Naive thymus-derived CD4-positive, alpha-beta T cell (primary cell): Measurements from ENCODE around the gene GALNT13. TPM values are rescaled to one million over a fixed set of nuclear protein-coding genes. Genes with fewer than 3 reads are reported as not detected.

Experiments
- ATAC-seq: fragments of 150-1000 bp; cut with Tn5 transposase; 2 replicates; pipeline ENCODE4 v1.10.0; 2021; ENCODE audit warnings: mild to moderate bottlenecking, moderate library complexity
- CTCF ChIA-PET: fragments of 350-600 bp; sonication (Branson Sonifier 250); formaldehyde crosslinking; loops from one replicate; lab custom pipeline; 2021; ENCODE audit warnings: antibody characterized with exemption; lab: Charles Lee
- POLR2A ChIA-PET: fragments of 350-600 bp; sonication (Branson Sonifier 250); formaldehyde crosslinking; loops from one replicate; lab custom pipeline; 2021; ENCODE audit warnings: antibody characterized with exemption, inconsistent platforms; lab: Charles Lee
- DNase-seq, 9 donors: peaks; one replicate each; pipeline versions ENCODE4 v3.0.0 to v3.0.0-alpha.2; 2020 to 2022; ENCODE audit warnings: mixed read lengths in 1 of 9
- H3K27ac ChIP-seq: one replicate; pipeline ENCODE4 v1.7.0; 2013; ENCODE audit warnings: mild to moderate bottlenecking, low read depth, low read length, moderate library complexity
- H3K27me3 ChIP-seq, 2 donors: one replicate each; pipeline ENCODE4 v1.7.0; 2013; ENCODE audit warnings: low read length in 2 of 2, mild to moderate bottlenecking in 2 of 2, moderate library complexity in 2 of 2; ENCODE audit not compliant: control insufficient read depth in 2 of 2, insufficient read depth in 2 of 2
- H3K36me3 ChIP-seq, 3 experiments: 1 replicate in 2 of 3; 2 replicates in 1 of 3; pipeline ENCODE4 v1.7.0; 2013; ENCODE audit warnings: low read length in 3 of 3, mild to moderate bottlenecking in 3 of 3, moderate library complexity in 1 of 3; ENCODE audit not compliant: insufficient read depth in 3 of 3, control insufficient read depth in 2 of 3
- H3K4me1 ChIP-seq, 2 donors: one replicate each; pipeline ENCODE4 v1.7.0; 2013; ENCODE audit warnings: low read length in 2 of 2, mild to moderate bottlenecking in 2 of 2, moderate library complexity in 1 of 2; ENCODE audit not compliant: control insufficient read depth in 2 of 2, insufficient read depth in 2 of 2
- H3K4me3 ChIP-seq: 2 replicates; pipeline ENCODE4 v1.7.0; 2013; ENCODE audit warnings: mild to moderate bottlenecking, low read length
- H3K9me3 ChIP-seq, 3 experiments: 1 replicate in 2 of 3; 2 replicates in 1 of 3; pipeline ENCODE4 v1.7.0; 2013; ENCODE audit warnings: low read length in 3 of 3; ENCODE audit not compliant: control insufficient read depth in 2 of 3
- H3K27ac Mint-ChIP-seq, 9 donors: one replicate each; pipeline ENCODE4 v1.8.0; 2020 to 2022; ENCODE audit warnings: mixed read lengths in 9 of 9, mild to moderate bottlenecking in 8 of 9, moderate library complexity in 5 of 9, inconsistent platforms in 2 of 9
- H3K27me3 Mint-ChIP-seq, 5 donors: one replicate each; pipeline ENCODE4 v1.8.0; 2021 to 2022; ENCODE audit warnings: mixed read lengths in 5 of 5, mild to moderate bottlenecking in 1 of 5
- H3K36me3 Mint-ChIP-seq, 5 donors: one replicate each; pipeline ENCODE4 v1.8.0; 2020 to 2022; ENCODE audit warnings: mixed read lengths in 5 of 5, mild to moderate bottlenecking in 3 of 5, inconsistent platforms in 1 of 5
- H3K4me1 Mint-ChIP-seq, 7 donors: one replicate each; pipeline ENCODE4 v1.8.0; 2020 to 2022; ENCODE audit warnings: mixed read lengths in 7 of 7, mild to moderate bottlenecking in 3 of 7, inconsistent platforms in 1 of 7
- H3K4me3 Mint-ChIP-seq, 10 donors: one replicate each; pipeline ENCODE4 v1.8.0; 2020 to 2022; ENCODE audit warnings: mild to moderate bottlenecking in 10 of 10, mixed read lengths in 10 of 10, moderate library complexity in 6 of 10, inconsistent platforms in 2 of 10
- H3K9me3 Mint-ChIP-seq, 11 donors: one replicate each; pipeline ENCODE4 v1.8.0; 2020 to 2022; ENCODE audit warnings: mixed read lengths in 11 of 11, mild to moderate bottlenecking in 4 of 11, inconsistent platforms in 1 of 11, moderate library complexity in 1 of 11
- intact Hi-C, 2 donors: fragments of 100-400 bp; cut with micrococcal nuclease; formaldehyde crosslinking; loops; one replicate each; pipeline ENCODE4 v1.15.1; 2023
- polyA plus RNA-seq, 2 donors: library from polyadenylated mRNA; unstranded; fragments of 300-500 nt; fragmentation: Illumina TruSeq; gene quantifications; one replicate each; pipeline ENCODE4 v1.2.3, GENCODE V29; 2021
- total RNA-seq, 6 experiments: library from RNA in 5 of 6; stranded (reverse) in 5 of 6; gene quantifications; 1 replicate in 5 of 6; 2 replicates in 1 of 6; pipeline ENCODE4 v1.2.3 and lab custom pipeline; 2021 to 2026

GALNT13 gene
- total and polyA plus RNA-seq, 7 experiments from 2014 or later = 0.44 TPM; not detected in 6

- Mint-ChIP-seq H3K9me3 (peaks cover 0 to 20% (median 6%) of the 10 kb centered on the region in 11 donors), H3K4me1 (no peaks in the 10 kb centered on the region)
- CTCF ChIA-PET = no interaction called here
Observed at GRCh38 chr2:154293864-154294263, 422.1 kb downstream of the GALNT13 start.

GRCh38 chr2:154306266-154306970 is 434.7 kb downstream of the GALNT13 start:
- no peak overlapping the region for H3K27ac ChIP-seq
- DNase-seq (no peak), ATAC-seq (no peak)
- Mint-ChIP-seq H3K4me1 (no peaks in the 10 kb centered on the region), H3K27ac (no peak overlapping the region), H3K36me3 (no peaks in the 10 kb centered on the region), H3K4me3 (no peak overlapping the region), H3K27me3 (no peaks in the 10 kb centered on the region), H3K9me3 (peaks cover 0 to 9% (median 4%) of the 10 kb centered on the region in 11 donors)
- ChIA-PET CTCF (no interaction called here), POLR2A (no interaction called here)
- no peak overlapping the region for H3K4me3 ChIP-seq
- no peaks in the 10 kb centered on the region for H3K9me3 ChIP-seq
- H3K36me3 ChIP-seq = no peaks in the 10 kb centered on the region
- H3K4me1 ChIP-seq = no peaks in the 10 kb centered on the region
- no peaks in the 10 kb centered on the region for H3K27me3 ChIP-seq
- intact Hi-C loops = no loop called here

More at GRCh38 chr2:154293864-154294263, 422.1 kb downstream of the GALNT13 start:
- H3K4me3 ChIP-seq = no peak overlapping the region
- ATAC-seq (no peak), DNase-seq (no peak)
- no peaks in the 10 kb centered on the region for H3K27me3 ChIP-seq
- Mint-ChIP-seq H3K4me3 (no peak overlapping the region), H3K36me3 (peaks cover 0 to 4% (median 0%) of the 10 kb centered on the region in 5 donors), H3K27ac (no peak overlapping the region), H3K27me3 (no peaks in the 10 kb centered on the region)
- no peak overlapping the region for H3K27ac ChIP-seq
- no peaks in the 10 kb centered on the region for H3K4me1 ChIP-seq
- H3K36me3 ChIP-seq = no peaks in the 10 kb centered on the region
- intact Hi-C loops = no loop called here
- H3K9me3 ChIP-seq = peaks cover 0 to 1% (median 0%) of the 10 kb centered on the region in 3 experiments
- POLR2A ChIA-PET = no interaction called here

GRCh38 chr2:154307007-154307406 is 435.3 kb downstream of the GALNT13 start:
- Mint-ChIP-seq H3K27me3 (no peaks in the 10 kb centered on the region), H3K27ac (no peak overlapping the region), H3K9me3 (peaks cover 0 to 9% (median 4%) of the 10 kb centered on the region in 11 donors), H3K4me3 (no peak overlapping the region), H3K4me1 (no peaks in the 10 kb centered on the region), H3K36me3 (no peaks in the 10 kb centered on the region)
- H3K27me3 ChIP-seq = no peaks in the 10 kb centered on the region
- POLR2A ChIA-PET = no interaction called here
- intact Hi-C loops = no loop called here
- no peak for ATAC-seq
- DNase-seq = no peak
- H3K4me1 ChIP-seq = no peaks in the 10 kb centered on the region
- CTCF ChIA-PET = no interaction called here
- no peak overlapping the region for H3K27ac ChIP-seq
- no peak overlapping the region for H3K4me3 ChIP-seq
- no peaks in the 10 kb centered on the region for H3K9me3 ChIP-seq
- H3K36me3 ChIP-seq = no peaks in the 10 kb centered on the region

- POLR2A ChIA-PET = no interaction called here
- Histone ChIP-seq H3K36me3 (no peaks in the 10 kb centered on the region), H3K4me3 (no peak overlapping the region), H3K4me1 (no peaks in the 10 kb centered on the region), H3K27me3 (no peaks in the 10 kb centered on the region), H3K9me3 (no peaks in the 10 kb centered on the region), H3K27ac (no peak overlapping the region)
- Mint-ChIP-seq H3K4me1 (no peaks in the 10 kb centered on the region), H3K4me3 (no peak overlapping the region), H3K27ac (no peak overlapping the region), H3K27me3 (no peaks in the 10 kb centered on the region), H3K36me3 (no peaks in the 10 kb centered on the region), H3K9me3 (peaks cover 0 to 7% (median 0%) of the 10 kb centered on the region in 11 donors)
- DNase-seq (no peak), ATAC-seq (no peak)
- CTCF ChIA-PET = no interaction called here
- intact Hi-C loops = no loop called here
Observed at GRCh38 chr2:154324601-154325000, 452.9 kb downstream of the GALNT13 start.

- Histone ChIP-seq H3K4me3 (no peak overlapping the region), H3K4me1 (no peaks in the 10 kb centered on the region), H3K36me3 (no peaks in the 10 kb centered on the region), H3K27ac (no peak overlapping the region), H3K9me3 (no peaks in the 10 kb centered on the region), H3K27me3 (no peaks in the 10 kb centered on the region)
- Mint-ChIP-seq H3K27me3 (no peaks in the 10 kb centered on the region), H3K27ac (no peak overlapping the region), H3K9me3 (peaks cover 0 to 7% (median 0%) of the 10 kb centered on the region in 11 donors), H3K4me3 (no peak overlapping the region), H3K4me1 (no peaks in the 10 kb centered on the region), H3K36me3 (no peaks in the 10 kb centered on the region)
- ATAC-seq = no peak
- intact Hi-C loops = no loop called here
- ChIA-PET POLR2A (no interaction called here), CTCF (no interaction called here)
- no peak for DNase-seq
Observed at GRCh38 chr2:154329510-154329909, 457.8 kb downstream of the GALNT13 start.

- no peak for DNase-seq
- intact Hi-C loops = no loop called here
- Mint-ChIP-seq H3K27me3 (no peaks in the 10 kb centered on the region), H3K27ac (no peak overlapping the region), H3K4me3 (no peak overlapping the region), H3K4me1 (no peaks in the 10 kb centered on the region), H3K36me3 (no peaks in the 10 kb centered on the region), H3K9me3 (peaks cover 0 to 7% (median 0%) of the 10 kb centered on the region in 11 donors)
- ChIA-PET CTCF (no interaction called here), POLR2A (no interaction called here)
- no peak for ATAC-seq
- H3K9me3 ChIP-seq = no peaks in the 10 kb centered on the region
- no peak overlapping the region for H3K27ac ChIP-seq
- H3K27me3 ChIP-seq = no peaks in the 10 kb centered on the region
- H3K36me3 ChIP-seq = no peaks in the 10 kb centered on the region
- H3K4me3 ChIP-seq = no peak overlapping the region
- H3K4me1 ChIP-seq = no peaks in the 10 kb centered on the region
Observed at GRCh38 chr2:154331784-154332183, 460.1 kb downstream of the GALNT13 start.

- CTCF ChIA-PET = no interaction called here
- H3K36me3 ChIP-seq = no peaks in the 10 kb centered on the region
- POLR2A ChIA-PET = no interaction called here
- no peaks in the 10 kb centered on the region for H3K27me3 Mint-ChIP-seq
- no peaks in the 10 kb centered on the region for H3K36me3 Mint-ChIP-seq
- H3K4me1 ChIP-seq = no peaks in the 10 kb centered on the region
- no peak for ATAC-seq
- no peaks in the 10 kb centered on the region for H3K27me3 ChIP-seq
- intact Hi-C loops = no loop called here
- no peak overlapping the region for H3K4me3 ChIP-seq
- no peaks in the 10 kb centered on the region for H3K4me1 Mint-ChIP-seq
- H3K9me3 Mint-ChIP-seq = peaks cover 0 to 7% (median 0%) of the 10 kb centered on the region in 11 donors
- no peak for DNase-seq
- no peak overlapping the region for H3K27ac Mint-ChIP-seq
- no peak overlapping the region for H3K27ac ChIP-seq
- no peaks in the 10 kb centered on the region for H3K9me3 ChIP-seq
- no peak overlapping the region for H3K4me3 Mint-ChIP-seq
Observed at GRCh38 chr2:154336201-154336600, 464.5 kb downstream of the GALNT13 start.
